Neural cell (in vitro differentiated cells): ENCODE results near the gene KCTD2.

Source experiments
- REST ChIP-seq: IDR thresholded peaks from 2 replicates; pipeline ENCODE4 v1.6.1; 2012; ENCODE audit warnings: borderline replicate concordance
- TF ChIP-seq, protein P1 (sequence below): fragments of 450-650 bp; IDR thresholded peaks from 2 replicates; pipeline ENCODE4 v1.5.1; 2014; ENCODE audit warnings: antibody characterized with exemption, mild to moderate bottlenecking, moderate library complexity; ENCODE audit not compliant: poor library complexity, severe bottlenecking

GRCh38 chr17:75034236-75034908 lies 12.7 kb upstream of the KCTD2 start:
- peak; percentile 9 for TF ChIP-seq REST
- TF ChIP-seq, protein P1, sequence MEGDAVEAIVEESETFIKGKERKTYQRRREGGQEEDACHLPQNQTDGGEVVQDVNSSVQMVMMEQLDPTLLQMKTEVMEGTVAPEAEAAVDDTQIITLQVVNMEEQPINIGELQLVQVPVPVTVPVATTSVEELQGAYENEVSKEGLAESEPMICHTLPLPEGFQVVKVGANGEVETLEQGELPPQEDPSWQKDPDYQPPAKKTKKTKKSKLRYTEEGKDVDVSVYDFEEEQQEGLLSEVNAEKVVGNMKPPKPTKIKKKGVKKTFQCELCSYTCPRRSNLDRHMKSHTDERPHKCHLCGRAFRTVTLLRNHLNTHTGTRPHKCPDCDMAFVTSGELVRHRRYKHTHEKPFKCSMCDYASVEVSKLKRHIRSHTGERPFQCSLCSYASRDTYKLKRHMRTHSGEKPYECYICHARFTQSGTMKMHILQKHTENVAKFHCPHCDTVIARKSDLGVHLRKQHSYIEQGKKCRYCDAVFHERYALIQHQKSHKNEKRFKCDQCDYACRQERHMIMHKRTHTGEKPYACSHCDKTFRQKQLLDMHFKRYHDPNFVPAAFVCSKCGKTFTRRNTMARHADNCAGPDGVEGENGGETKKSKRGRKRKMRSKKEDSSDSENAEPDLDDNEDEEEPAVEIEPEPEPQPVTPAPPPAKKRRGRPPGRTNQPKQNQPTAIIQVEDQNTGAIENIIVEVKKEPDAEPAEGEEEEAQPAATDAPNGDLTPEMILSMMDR, result peak; percentile 60
